SW480 (cell line): ENCODE measurements around the gene IDNK.
"Not testable (repeated sequence)": the region's sequence is repeated elsewhere in the genome, so short reads cannot be mapped to it uniquely, and the experiment has no call there.

ENCODE experiments used
- DNase-seq: peaks from one replicate; pipeline ENCODE4 v3.0.0-alpha.2; 2016; ENCODE audit warnings: low spot score

IDNK gene

DNA sequence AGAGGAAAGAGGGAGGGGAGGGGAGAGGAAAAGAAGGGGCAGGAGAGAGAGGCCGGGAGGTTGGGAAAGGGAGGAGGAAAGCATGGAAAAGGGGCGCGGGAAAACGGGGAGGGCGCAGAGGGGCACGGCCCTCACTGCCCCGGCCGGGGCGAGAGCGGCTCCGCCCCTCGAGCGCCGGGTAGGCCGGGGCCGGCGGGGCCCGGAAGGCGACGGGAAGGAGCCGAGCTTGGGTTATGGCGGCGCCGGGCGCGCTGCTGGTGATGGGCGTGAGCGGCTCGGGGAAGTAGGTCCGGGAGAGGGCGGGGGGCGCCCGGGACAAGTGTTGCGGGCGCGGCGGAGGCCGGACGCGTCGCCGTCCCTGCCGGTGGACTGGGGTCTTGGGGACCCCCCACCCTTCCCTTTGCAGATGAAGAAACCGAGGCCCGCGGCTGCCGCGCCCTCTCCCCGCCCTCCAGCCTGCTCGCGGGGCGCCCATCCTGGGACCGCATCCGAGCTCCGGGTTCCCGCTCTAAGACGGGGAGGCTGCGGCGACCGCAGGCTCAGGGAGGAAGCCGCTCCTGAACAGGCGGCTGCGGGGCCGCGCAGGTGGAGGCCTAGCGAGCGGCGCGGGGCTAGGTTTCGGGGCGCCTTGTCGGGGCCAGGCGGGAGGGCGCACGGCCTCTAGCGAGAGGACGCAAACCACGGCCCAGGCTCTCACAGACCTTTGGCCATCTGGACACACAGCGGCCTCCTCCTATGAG lies at the start of gene IDNK:
Gene IDNK, plus strand, starts transcription at position 205 of the 740 bp plus-strand sequence. Its CDS starts 29 bp downstream, at position 234.
- peak; percentile 51 for DNase-seq

DNA sequence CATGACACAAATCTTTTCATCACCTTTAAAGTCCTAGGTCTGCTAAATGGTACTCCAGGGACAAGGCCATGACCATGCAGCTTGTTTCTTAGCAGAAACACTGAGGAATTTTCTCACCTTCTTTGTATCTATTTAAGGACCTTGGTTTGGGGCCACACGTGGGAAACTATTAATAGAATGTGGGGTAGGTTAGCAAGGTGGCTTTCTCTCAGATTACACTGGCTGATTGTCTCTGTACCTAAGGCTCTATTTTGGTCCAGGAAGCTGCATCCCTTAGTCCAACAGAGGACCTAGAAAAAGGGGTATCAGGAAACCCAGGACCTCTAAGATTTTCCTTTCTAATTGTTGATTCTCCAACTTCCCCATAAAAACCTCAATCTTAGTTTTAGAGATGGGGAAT lies 48.5 kb upstream of the IDNK start:
- DNase-seq: no peak

GRCh38 chr9:83582029-83582428 lies 40.9 kb upstream of the IDNK start:
- no peak for DNase-seq

GRCh38 chr9:83583151-83584014 lies 39.6 kb upstream of the IDNK start:
- DNase-seq: peak; percentile 50

DNA sequence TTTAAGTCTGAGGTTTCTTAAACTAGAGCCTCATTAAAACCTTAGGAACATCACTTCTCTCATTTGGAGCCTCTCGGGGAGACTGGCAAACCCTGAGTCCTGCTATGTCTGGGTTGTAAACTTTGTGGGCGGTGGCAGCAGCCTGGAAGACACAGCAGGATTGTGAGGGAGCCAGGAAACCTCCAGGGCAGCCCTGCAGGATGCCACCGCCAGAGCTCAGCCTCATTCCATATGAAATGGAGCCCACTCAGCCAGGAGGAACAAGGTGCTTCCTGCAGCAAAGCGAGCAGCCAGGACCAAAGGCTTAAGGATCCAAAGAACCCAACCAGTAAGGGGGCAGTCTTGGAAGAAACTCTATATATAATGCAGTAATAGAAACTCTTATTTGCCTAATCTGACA lies 37.9 kb upstream of the IDNK start:
- DNase-seq: no peak

- no peak for DNase-seq
Observed at GRCh38 chr9:83588256-83588655, 34.7 kb upstream of the IDNK start.

DNA sequence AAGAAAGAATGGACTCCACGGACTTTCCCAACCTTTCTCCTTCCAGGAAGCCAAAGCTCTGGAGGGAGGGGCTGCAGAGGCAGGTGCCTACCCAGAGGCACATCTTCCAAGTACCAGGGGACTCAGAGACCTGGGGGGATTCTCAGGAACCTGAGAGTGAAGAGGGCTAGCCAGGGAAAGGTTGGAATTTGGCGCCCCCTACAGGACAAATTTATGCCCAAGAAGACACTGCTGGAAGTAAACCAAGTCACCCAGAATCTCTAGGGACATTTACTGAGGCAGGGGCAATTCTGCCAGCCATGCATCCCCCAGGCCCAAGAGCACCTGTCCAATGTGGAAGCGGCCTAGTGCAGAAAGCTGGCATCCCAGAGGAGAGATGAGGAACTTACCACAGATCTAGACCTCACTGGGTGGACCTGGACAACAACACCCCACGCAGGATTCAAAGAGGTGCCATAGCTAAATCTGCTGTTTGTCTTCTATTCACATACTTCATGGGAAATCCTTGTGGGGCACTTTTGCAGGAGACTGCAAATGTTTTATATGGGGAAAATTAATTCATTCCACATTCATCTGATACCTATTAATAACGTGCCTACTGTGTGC lies 25.9 kb upstream of the IDNK start:
- DNase-seq: peak; percentile 13

GRCh38 chr9:83598487-83598886 lies 24.5 kb upstream of the IDNK start:
- no peak for DNase-seq

DNA sequence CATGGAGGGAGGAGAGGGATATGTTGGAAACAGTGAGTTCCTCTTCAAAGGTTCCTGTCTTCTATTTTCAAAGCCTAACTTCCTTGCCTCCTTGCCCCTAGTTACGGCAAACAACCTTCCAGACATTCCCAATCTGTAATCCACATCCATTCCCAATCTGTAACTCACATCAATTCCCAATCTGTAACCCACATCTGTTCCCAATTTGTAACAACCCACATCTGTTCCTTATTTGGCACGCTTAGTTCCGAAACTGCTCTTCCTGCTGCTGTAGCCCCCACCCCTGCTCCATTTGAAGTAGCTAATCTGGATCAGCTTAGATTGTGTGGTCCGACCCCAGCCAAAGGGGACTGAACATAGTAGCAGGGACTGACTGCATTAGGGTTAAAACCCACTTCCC lies 23.9 kb upstream of the IDNK start:
- no peak for DNase-seq

DNA sequence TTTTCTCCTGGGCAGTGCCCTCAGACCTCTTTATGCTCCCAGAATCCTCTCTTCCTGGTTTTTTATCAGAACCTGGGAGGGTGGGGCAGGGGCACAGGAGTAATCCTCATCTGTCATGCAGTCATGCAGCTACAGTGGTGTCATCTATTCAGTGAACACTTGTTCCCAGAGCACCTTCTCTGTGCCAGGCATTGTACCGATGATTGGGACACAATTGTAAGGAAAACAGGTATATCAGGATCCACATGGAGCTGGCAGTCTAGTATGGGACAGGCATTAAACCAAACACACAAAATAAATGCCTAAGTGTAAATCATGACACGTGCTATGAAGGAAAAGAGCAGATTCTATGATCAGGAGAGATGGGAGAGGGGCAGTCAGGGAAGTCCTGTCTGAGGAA lies 21.5 kb upstream of the IDNK start:
- no peak for DNase-seq

GRCh38 chr9:83607620-83608019 lies 15.3 kb upstream of the IDNK start:
- not testable (repeated sequence) for DNase-seq

DNA sequence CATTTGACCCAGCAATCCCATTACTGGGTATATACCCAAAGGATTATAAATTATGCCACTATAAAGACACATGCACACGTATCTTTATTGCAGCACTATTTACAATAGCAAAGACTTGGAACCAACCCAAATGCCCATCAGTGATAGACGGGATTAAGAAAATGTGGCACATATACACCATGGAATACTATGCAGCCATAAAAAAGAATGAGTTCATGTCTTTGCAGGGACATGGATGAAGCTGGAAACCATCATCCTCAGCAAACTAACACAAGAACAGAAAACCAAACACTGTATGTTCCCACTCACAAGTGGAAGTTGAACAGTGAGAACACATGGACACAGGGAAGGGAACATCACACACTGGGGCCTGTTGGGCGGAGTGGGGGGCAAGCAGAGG lies 9.6 kb upstream of the IDNK start:
- DNase-seq: not testable (repeated sequence)

DNA sequence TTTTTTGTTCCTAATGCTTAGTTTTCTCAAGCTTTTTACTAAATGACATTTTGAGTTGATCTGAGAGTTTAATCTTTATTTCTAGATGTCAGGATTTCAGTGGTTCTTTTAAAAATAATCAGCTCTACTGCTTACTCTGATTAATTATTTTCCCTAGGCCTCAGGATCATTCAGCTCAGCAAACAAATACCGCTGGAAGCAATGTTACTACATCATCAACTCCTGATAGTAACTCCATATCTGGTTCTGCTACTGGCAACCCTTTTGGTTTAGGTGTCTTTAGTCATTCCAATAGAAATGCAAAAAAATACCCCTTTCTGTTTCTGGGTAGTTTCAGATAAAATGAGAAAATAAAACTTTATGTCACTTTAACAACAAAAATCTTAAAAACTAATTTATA lies 5.6 kb upstream of the IDNK start:
- no peak for DNase-seq

DNA sequence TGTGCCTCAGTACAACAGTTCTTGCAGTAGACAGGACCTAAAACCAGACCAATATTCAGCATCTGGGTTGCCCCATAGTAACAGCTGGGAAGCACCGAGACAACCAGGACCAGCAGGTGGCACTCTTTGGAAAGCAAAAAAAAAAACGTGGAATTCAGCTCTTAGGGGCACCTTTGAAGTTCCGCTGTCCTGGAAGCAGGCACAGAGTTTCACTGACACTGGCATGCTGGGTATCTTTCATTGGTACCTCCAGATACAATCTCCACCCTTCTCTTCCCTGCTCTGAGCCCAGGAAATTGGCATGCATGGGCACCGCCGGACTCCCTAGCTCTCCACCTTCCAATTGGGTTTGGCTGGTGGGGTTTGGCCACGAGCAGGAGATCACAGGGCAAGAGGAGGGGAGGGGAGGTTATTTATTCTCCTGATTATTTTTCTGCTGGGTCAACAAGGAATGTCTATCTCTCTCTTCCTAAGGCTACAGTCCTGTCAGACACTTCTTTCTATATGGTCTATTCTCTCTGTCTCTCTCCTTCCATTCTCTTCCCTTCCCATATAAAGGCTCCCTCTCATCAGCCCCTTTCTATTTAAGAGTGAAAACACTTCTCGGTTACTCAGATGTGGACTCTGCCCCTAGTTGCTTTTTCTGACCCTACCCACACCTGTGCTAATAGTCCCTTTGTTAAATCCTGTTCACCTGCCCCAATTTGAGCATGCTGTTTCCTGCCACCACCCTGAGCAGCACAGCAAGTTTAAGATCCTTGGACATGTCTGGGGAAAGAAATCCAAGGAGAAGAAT lies 1.9 kb upstream of the IDNK start:
- DNase-seq: peak; percentile 90

- no peak for DNase-seq
Observed at GRCh38 chr9:83622433-83622938, 457 bp upstream of the IDNK start.

DNA sequence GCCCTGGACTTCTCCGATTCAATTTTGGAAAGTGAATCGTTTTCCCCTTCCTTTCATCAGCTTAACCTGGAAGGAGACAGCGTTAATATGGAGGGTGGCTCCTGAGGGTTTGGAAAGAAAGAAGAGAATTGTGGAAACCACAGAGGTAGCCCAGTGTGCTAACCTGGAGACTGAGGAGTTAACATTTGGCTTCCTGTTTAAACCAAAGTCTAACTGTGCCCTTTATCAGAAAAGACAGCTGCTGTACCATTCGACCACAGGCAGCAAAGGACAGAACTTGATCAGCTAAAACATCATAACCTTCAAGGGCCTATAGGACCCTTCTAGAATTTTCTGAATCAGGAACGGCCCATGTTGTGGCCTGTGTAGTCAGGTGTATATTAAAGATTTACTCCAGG lies 735 bp downstream of the IDNK start:
- DNase-seq: peak; percentile 34

GRCh38 chr9:83625178-83625577 lies 2.2 kb downstream of the IDNK start:
- no peak for DNase-seq

GRCh38 chr9:83628540-83628939 lies 5.6 kb downstream of the IDNK start:
- DNase-seq: no peak

DNA sequence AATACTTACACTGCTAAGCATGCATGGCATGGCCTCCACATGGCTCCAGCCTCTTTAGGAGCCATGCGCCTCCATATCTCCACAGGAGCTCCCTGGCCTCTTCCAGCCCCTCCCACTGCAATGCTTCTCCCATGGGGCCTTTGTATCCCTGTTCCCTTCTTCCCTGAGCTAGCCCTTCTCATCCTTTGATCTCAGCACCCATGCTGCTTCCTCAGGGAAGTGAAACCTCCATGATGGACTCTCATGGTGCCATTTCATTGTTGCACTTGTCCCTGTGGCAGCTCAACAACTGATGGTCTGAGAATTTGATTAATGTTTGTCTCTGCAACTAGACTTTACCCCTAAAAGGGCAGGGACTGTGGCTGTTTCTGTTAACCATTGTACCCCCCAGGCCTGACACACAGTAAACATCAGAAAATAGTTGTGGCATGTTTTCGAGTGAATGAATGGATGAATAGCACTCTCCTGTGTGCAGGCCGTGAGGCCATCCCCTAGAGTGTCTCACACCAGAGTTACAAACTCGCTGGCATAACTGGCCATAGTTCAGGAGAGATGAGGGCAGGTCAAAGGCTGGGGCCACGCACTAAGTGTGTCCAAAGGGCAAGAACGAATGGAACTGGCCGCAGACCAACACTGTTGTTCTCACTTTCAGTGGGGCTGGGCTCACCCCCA lies 6.6 kb downstream of the IDNK start:
- no peak for DNase-seq

GRCh38 chr9:83630938-83631457 lies 8.1 kb downstream of the IDNK start:
- no peak for DNase-seq

DNA sequence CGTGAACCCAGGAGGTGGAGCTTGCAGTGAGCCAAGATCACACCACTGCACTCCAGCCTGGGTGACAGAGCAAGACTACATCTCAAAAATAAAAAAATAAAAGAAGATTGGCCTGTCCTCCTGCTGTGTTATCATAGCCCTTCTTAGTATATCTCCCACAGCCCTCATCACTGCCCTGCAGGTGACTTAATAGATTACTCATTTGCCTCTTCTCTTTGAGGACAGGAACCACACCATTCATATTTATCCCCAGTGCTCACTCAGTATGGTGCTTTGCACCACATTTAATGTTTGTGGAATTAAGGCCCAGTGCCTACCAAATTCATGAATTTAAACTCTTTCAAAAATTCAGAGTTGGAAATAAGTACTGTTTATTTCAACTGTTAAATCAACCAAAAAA lies 10.3 kb downstream of the IDNK start:
- DNase-seq: no peak
